B cell (primary cell): Measurements from ENCODE around the gene TMEM38B. TPM values are rescaled to one million over a fixed set of nuclear protein-coding genes. Genes with fewer than 3 reads are reported as not detected.
A peak's percentile ranks its signal among the peaks of the same experiment; 100 is the strongest.

ENCODE experiments used
- ATAC-seq: fragments of 200-7000 bp; cut with Tn5 transposase; one replicate; pipeline ENCODE4 v1.10.0; 2021; ENCODE audit warnings: low read depth, mild to moderate bottlenecking, moderate number of reproducible peaks, moderate library complexity
- CTCF ChIA-PET: fragments of 350-600 bp; sonication (Branson Sonifier 250); formaldehyde crosslinking; loops from one replicate; lab custom pipeline; 2021; ENCODE audit warnings: antibody characterized with exemption, inconsistent platforms; lab: Charles Lee
- POLR2A ChIA-PET: fragments of 350-600 bp; sonication (Branson Sonifier 250); formaldehyde crosslinking; loops from one replicate; lab custom pipeline; 2021; ENCODE audit warnings: antibody characterized with exemption; lab: Charles Lee
- DNase-seq: peaks from one replicate; pipeline ENCODE4 v3.0.0; 2013
- H2AFZ ChIP-seq: 2 replicates; pipeline ENCODE4 v1.6.1; 2012; ENCODE audit warnings: mild to moderate bottlenecking, low read depth, low read length; ENCODE audit not compliant: insufficient read depth, poor library complexity, severe bottlenecking
- H3K27ac ChIP-seq, 2 donors: 1 replicate in 1 of 2; 2 replicates in 1 of 2; pipeline ENCODE4 v1.5.1; 2012 to 2013; ENCODE audit warnings: low read length in 2 of 2, mild to moderate bottlenecking in 2 of 2, moderate library complexity in 1 of 2
- H3K27me3 ChIP-seq, 4 experiments: fragments of 200-600 bp in 1 of 4; sonication (generic) in 1 of 4; replicated peaks in 1 of 4; 1 replicate in 2 of 4; 2 replicates in 2 of 4; pipeline versions ENCODE4 v1.6.1 to v1.7.0; 2013 to 2016; ENCODE audit warnings: low read length in 3 of 4, mild to moderate bottlenecking in 2 of 4, mixed read lengths in 1 of 4, moderate library complexity in 1 of 4; ENCODE audit not compliant: insufficient read depth in 4 of 4, control insufficient read depth in 3 of 4; ENCODE audit errors: control extremely low read depth in 1 of 4
- H3K36me3 ChIP-seq, 2 experiments: replicated peaks in 1 of 2; 1 replicate in 1 of 2; 2 replicates in 1 of 2; pipeline versions ENCODE4 v1.6.1 to v1.7.1; 2013; ENCODE audit warnings: low read length in 1 of 2; ENCODE audit not compliant: insufficient read depth in 2 of 2, control insufficient read depth in 1 of 2; ENCODE audit errors: control extremely low read depth in 1 of 2, extremely low read depth in 1 of 2
- H3K4me1 ChIP-seq, 2 donors: fragments of 200-600 bp in 1 of 2; sonication (generic) in 1 of 2; 1 replicate in 1 of 2; 2 replicates in 1 of 2; pipeline versions ENCODE4 v1.5.1 to v1.6.1; 2013 to 2017; ENCODE audit warnings: low read length in 2 of 2; ENCODE audit not compliant: control insufficient read depth in 2 of 2, insufficient read depth in 2 of 2
- H3K4me2 ChIP-seq: replicated peaks from 2 replicates; pipeline ENCODE3; 2012; ENCODE audit warnings: mild to moderate bottlenecking, low read depth, low read length; ENCODE audit not compliant: poor library complexity, severe bottlenecking
- H3K4me3 ChIP-seq, 5 experiments: fragments of 200-600 bp in 1 of 5; sonication (generic) in 1 of 5; 1 replicate in 3 of 5; 2 replicates in 2 of 5; pipeline versions ENCODE4 v1.5.1 to v1.7.0; 2011 to 2016; ENCODE audit warnings: low read length in 4 of 5, mild to moderate bottlenecking in 4 of 5, low read depth in 2 of 5, control low read depth in 1 of 5, moderate library complexity in 1 of 5; ENCODE audit not compliant: insufficient read depth in 1 of 5; ENCODE audit errors: control extremely low read depth in 1 of 5, extremely low read depth in 1 of 5
- H3K79me2 ChIP-seq: fragments of 200-600 bp; sonication (generic); one replicate; pipeline ENCODE4 v1.6.0; 2016; ENCODE audit warnings: low read length; ENCODE audit not compliant: control insufficient read depth, insufficient read depth
- H3K9ac ChIP-seq: fragments of 200-600 bp; sonication (generic); 2 replicates; pipeline ENCODE4 v1.6.1; 2017; ENCODE audit warnings: mild to moderate bottlenecking, low read length, moderate library complexity
- H3K9me3 ChIP-seq, 3 donors: one replicate each; pipeline versions ENCODE4 v1.6.1 to v1.7.1; 2013; ENCODE audit warnings: low read length in 2 of 3; ENCODE audit not compliant: control insufficient read depth in 2 of 3, insufficient read depth in 1 of 3; ENCODE audit errors: control extremely low read depth in 1 of 3
- H4K20me1 ChIP-seq: 2 replicates; pipeline ENCODE4 v1.6.0; 2012; ENCODE audit warnings: mild to moderate bottlenecking, low read length; ENCODE audit not compliant: insufficient read depth, control insufficient read depth, poor library complexity, severe bottlenecking
- H3K27ac Mint-ChIP-seq: one replicate; pipeline ENCODE4 v1.8.0; 2021; ENCODE audit warnings: mixed read lengths
- H3K27me3 Mint-ChIP-seq: one replicate; pipeline ENCODE4 v1.8.0; 2021; ENCODE audit warnings: mixed read lengths
- H3K4me1 Mint-ChIP-seq: one replicate; pipeline ENCODE4 v1.8.0; 2021; ENCODE audit warnings: mixed read lengths
- H3K4me3 Mint-ChIP-seq: one replicate; pipeline ENCODE4 v1.8.0; 2021; ENCODE audit warnings: mixed read lengths
- H3K9me3 Mint-ChIP-seq: one replicate; pipeline ENCODE4 v1.8.0; 2022; ENCODE audit warnings: mixed read lengths; ENCODE audit not compliant: insufficient read depth
- CTCF ChIP-seq: fragments of 200-600 bp; IDR thresholded peaks from one replicate; pipeline ENCODE4 v1.8.0; 2022; ENCODE audit warnings: antibody characterized with exemption, mild to moderate bottlenecking
- EZH2 ChIP-seq: IDR thresholded peaks from 2 replicates; pipeline ENCODE4 v1.6.1; 2012; ENCODE audit warnings: borderline replicate concordance, low read depth, mild to moderate bottlenecking, moderate library complexity, low read length; ENCODE audit not compliant: insufficient read depth, poor library complexity, severe bottlenecking
- WGBS: methylation state at CpG from one replicate; pipeline ENCODE4 v1.1.5; 2013; ENCODE audit warnings: missing lambda C conversion rate; ENCODE audit not compliant: insufficient coverage; 5-methylcytosine and 5-hydroxymethylcytosine counted together
- intact Hi-C: fragments of 100-400 bp; cut with micrococcal nuclease; formaldehyde crosslinking; loops from one replicate; pipeline ENCODE4 v1.10.0; 2022
- polyA minus RNA-seq: library from RNA; depleted of rRNA, polyadenylated mRNA; stranded (reverse); fragments of >200 nt; gene quantifications from 2 replicates; pipeline ENCODE4 v1.2.3, GENCODE V29; 2012
- polyA plus RNA-seq: library from polyadenylated mRNA; depleted of rRNA; stranded (reverse); fragments of >200 nt; gene quantifications from 2 replicates; pipeline ENCODE4 v1.2.3, GENCODE V29; 2012
- total RNA-seq, 2 donors: library from RNA; stranded (reverse); fragments of 120-200 nt in 1 of 2; gene quantifications; 1 replicate in 1 of 2; 2 replicates in 1 of 2; pipeline versions ENCODE4 v1.2.3 to v1.2.4, GENCODE V29; 2013 to 2022

The TMEM38B gene
- total RNA-seq (29.6 and 35.2 TPM in 2 replicates), polyA plus RNA-seq (6.4 and 8.1 TPM in 2 replicates), polyA minus RNA-seq (11.8 and 31.8 TPM in 2 replicates)
- total RNA-seq (2013), result 20.2 TPM

DNA sequence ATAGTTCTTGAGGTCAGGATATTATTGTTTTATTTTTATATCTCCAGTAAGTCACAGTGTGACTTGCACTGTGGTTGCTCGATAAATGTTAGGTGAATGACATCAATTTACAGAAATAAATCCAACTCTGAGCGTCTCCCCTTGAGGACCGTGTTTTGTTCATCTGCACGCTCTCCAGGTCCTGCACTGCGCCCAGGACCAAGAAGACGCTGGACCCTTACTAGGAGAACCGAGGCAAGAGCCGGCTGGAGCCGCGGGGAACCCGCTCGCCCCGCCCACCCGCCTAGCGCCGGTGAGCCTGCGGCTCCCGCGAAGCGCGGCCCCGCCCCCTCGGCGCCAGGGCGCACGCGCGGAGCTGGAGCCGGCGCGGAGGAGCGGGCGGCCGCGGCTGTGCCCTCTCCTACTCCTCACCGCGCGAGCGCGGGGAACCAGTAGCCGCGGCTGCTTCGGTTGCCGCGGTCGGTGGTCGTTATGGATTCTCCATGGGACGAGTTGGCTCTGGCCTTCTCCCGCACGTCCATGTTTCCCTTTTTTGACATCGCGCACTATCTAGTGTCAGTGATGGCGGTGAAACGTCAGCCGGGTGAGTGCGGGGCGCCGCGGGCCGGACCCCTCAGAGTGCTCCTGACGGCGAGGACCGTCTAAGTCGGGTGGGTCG is at the start of gene TMEM38B:
TSS of gene TMEM38B (plus strand) at position 352 of the 658 bp plus-strand sequence. CDS start at position 472, 120 bp downstream.
- peaks cover 17 to 18% of the 10 kb centered on the region in 2 donors for H3K4me1 ChIP-seq
- H2AFZ ChIP-seq, result peak within 1 kb of the TSS; percentile 90
- H3K27me3 ChIP-seq, result peaks cover 0 to 14% (median 11%) of the 10 kb centered on the region in 4 experiments
- H4K20me1 ChIP-seq, result peaks cover 6% of the 10 kb centered on the region
- peaks cover 32% of the 10 kb centered on the region for H3K79me2 ChIP-seq
- H3K9ac ChIP-seq, result peak within 1 kb of the TSS; percentile 81
- peak within 1 kb of the TSS; percentile 88 for H3K4me2 ChIP-seq
- TF ChIP-seq EZH2 (no peak), CTCF (no peak)
- Mint-ChIP-seq H3K27me3 (peaks cover 26% of the 10 kb centered on the region), H3K9me3 (no peaks in the 10 kb centered on the region), H3K27ac (peak within 1 kb of the TSS; percentile 92), H3K4me3 (peak within 1 kb of the TSS; percentile 95), H3K4me1 (peaks cover 19% of the 10 kb centered on the region)
- CTCF ChIA-PET, result interaction anchor here (0.9 to 3.3 kb wide), 7 partner anchors 10 to 86 kb away, joined by 3 to 20 read pairs (median 4); no protein-coding TSS in a partner anchor
- H3K9me3 ChIP-seq, result no peaks in the 10 kb centered on the region
- WGBS, result under 1% methylated on average over 60 of the region's 65 CpGs
- POLR2A ChIA-PET, result interaction anchor here (2.0 kb wide), 1 partner anchor 38 kb away, joined by 6 read pairs; no protein-coding TSS in a partner anchor
- no peaks in the 10 kb centered on the region for H3K36me3 ChIP-seq
- H3K27ac ChIP-seq, result peak within 1 kb of the TSS; percentile 58 to 77
- peak within 1 kb of the TSS; percentile 75 to 93 (median 82) for H3K4me3 ChIP-seq
- DNase-seq (peak; percentile 90), ATAC-seq (peak; percentile 83)
- intact Hi-C loops, result loop anchor here (1.0 to 10.0 kb wide), 8 partner anchors 24 to 947 kb away; partner anchors contain the start of genes ABCA1, FSD1L, NIPSNAP3A and SLC44A1
